GM12865 (cell line): ENCODE results near the gene ZC3H12A.
"Not testable (repeated sequence)": the region's sequence is repeated elsewhere in the genome, so short reads cannot be mapped to it uniquely, and the experiment has no call there.

Source experiments
- DNase-seq: peaks from one replicate; pipeline ENCODE4 v3.0.0; 2010; ENCODE audit warnings: low read depth
- H3K4me3 ChIP-seq: 2 replicates; pipeline ENCODE4 v1.5.1; 2011; ENCODE audit warnings: mild to moderate bottlenecking, low read depth, low read length, control low read depth
- CTCF ChIP-seq: IDR thresholded peaks from 2 replicates; pipeline ENCODE4 v1.5.1; 2011; ENCODE audit warnings: low read length, control low read depth, low read depth, inconsistent platforms; ENCODE audit not compliant: insufficient read depth; ENCODE audit errors: missing control alignments

Gene ZC3H12A

GRCh38 chr1:37498872-37499617, 24.7 kb downstream of the ZC3H12A start:
- no peak overlapping the region for H3K4me3 ChIP-seq
- TF ChIP-seq CTCF = no peak
- no peak for DNase-seq

- no peak overlapping the region for H3K4me3 ChIP-seq
- DNase-seq = no peak
- no peak for TF ChIP-seq CTCF
Measured at GRCh38 chr1:37501661-37502060, 27.3 kb downstream of the ZC3H12A start.

DNA sequence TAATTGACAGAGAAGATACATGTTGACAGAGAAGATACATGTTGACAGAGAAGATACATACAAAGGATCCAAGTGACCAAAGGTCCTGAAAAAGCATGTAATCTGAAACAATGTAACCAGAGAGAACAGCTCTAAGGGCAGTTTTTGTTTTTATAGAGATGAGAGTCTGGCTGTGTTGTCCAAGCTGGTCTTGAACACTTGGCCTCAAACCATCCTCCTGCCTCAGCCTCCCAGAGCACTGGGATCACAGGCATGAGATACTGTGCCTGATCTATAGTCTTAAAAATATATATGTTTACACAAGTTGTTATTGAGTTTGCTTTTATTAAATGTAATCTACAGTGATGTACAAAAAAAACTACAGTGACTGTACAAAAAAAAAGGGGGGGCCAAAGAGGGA, 27.7 kb downstream of the ZC3H12A start:
- no peak for TF ChIP-seq CTCF
- DNase-seq = no peak
- H3K4me3 ChIP-seq = no peak overlapping the region

- DNase-seq, H3K4me3 ChIP-seq: not testable (repeated sequence)
Measured at GRCh38 chr1:37502791-37503190, 28.4 kb downstream of the ZC3H12A start.

GRCh38 chr1:37506740-37507139, 32.4 kb downstream of the ZC3H12A start:
- H3K4me3 ChIP-seq = no peak overlapping the region
- no peak for DNase-seq
- no peak for TF ChIP-seq CTCF

GRCh38 chr1:37509181-37509580, 34.8 kb downstream of the ZC3H12A start:
- peak; percentile 16 for TF ChIP-seq CTCF
- peak; percentile 40 for DNase-seq
- H3K4me3 ChIP-seq = no peak overlapping the region

DNA sequence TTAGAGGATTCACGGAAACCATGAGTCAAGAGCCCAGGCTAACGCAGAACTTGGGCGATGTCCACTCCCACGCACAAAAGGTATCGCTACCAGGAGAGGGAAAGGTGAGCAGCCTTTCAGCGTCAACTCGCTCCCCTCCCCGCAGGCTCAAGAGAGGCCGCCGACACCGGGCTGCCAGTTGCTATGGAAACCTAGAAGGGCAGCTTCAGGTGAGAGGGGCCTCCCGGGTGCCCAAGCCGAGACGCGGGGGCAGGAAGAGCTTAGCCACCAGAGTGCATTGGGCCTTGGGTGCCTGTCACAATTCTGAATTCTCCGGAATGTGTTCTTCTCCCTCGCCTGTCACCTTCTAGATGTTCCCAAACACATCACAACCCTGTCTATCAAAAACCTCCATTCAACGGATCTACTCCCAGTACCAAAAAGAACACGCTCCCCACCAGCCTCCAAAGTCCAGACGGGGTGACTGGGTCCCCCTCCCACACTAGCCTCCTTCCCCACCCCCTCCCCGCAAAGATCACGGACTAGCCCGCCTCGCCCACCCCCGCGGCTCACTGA, 39.5 kb downstream of the ZC3H12A start:
- peak; percentile 68 for DNase-seq
- TF ChIP-seq CTCF = no peak
- H3K4me3 ChIP-seq = peak overlapping the region; percentile 85
